H7 (cell line): ENCODE results near the gene LCOR. TPM values are rescaled to one million over a fixed set of nuclear protein-coding genes. Genes with fewer than 3 reads are reported as not detected.
A peak's percentile ranks its signal among the peaks of the same experiment; 100 is the strongest.

Experiments used
- DNase-seq: peaks from one replicate; pipeline ENCODE4 v3.0.0; 2012
- H3K27me3 ChIP-seq: 2 replicates; pipeline ENCODE4 v1.6.0; 2011; ENCODE audit warnings: mild to moderate bottlenecking, low read length; ENCODE audit not compliant: control insufficient read depth, insufficient read depth
- H3K36me3 ChIP-seq: replicated peaks from 2 replicates; pipeline ENCODE4 v1.5.1; 2011; ENCODE audit warnings: low read length; ENCODE audit not compliant: control insufficient read depth, insufficient read depth
- H3K4me3 ChIP-seq: 2 replicates; pipeline ENCODE4 v1.5.1; 2011; ENCODE audit warnings: low read depth, mild to moderate bottlenecking, control low read depth, low read length, moderate library complexity; ENCODE audit not compliant: insufficient read depth
- total RNA-seq: library from RNA; depleted of rRNA; stranded (reverse); fragments of >200 nt; shearing (Covaris generic); gene quantifications from 2 replicates; pipeline ENCODE4 v1.2.3, GENCODE V29; 2014; rRNA removed

LCOR gene
- total RNA-seq, 1 experiment from 2014 or later = 8.8 TPM

GRCh38 chr10:97034958-97035769 lies 203.1 kb downstream of the LCOR start:
- H3K36me3 ChIP-seq = no peaks in the 10 kb centered on the region
- DNase-seq = peak; percentile 47
- H3K27me3 ChIP-seq = no peaks in the 10 kb centered on the region
- H3K4me3 ChIP-seq = no peak overlapping the region

DNA sequence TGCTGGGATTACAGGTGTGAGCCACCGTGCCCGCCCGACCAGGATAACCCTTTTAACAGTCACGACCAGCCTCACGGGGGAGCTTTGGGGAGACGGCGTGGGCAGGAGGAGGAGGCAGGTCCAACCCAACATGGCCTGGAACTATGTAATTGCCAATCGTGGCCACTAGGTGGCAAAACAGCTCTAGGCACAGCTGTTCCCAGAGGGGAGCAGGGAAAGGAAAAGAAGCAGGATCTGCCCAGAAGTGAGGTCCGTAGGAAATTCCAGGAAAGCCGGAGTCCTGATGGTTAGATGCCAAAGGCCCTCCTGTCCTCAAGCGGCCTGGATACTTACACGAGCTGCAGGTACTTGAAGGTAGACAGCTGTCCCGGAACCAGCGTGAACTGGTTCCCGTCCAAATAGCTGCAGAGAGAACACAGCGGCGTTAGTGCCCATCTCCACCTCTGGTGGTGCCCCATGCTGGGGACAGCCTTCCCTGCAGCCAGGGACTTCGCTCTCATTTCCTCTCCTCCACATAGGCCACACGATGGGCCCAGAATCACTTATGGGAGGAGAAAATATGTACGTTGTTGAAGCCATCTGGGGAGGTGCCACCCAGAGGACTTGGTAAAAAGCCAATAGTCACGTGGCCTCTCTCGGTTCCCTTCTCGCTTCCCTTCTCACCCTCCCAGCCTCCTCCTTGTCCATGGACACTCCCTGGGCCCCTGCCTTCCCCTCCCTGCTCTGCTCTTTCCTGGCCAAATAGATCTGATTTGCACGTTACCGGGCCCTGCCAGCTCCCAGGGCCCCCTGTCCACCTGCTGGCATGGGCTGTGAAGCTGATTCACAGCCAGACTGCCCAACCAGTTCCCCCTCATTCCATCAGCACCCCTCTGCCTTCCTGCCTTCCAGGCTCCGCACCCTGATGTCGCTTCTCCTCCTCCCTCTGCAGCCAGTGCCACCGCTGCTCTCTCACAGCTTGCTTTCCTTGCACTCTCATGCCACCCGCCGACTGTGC lies 205.6 kb downstream of the LCOR start:
- Histone ChIP-seq H3K36me3 (no peaks in the 10 kb centered on the region), H3K27me3 (no peaks in the 10 kb centered on the region), H3K4me3 (peak overlapping the region; percentile 8; the same call in 1 of the 2 replicates)
- peak; percentile 93 for DNase-seq

DNA sequence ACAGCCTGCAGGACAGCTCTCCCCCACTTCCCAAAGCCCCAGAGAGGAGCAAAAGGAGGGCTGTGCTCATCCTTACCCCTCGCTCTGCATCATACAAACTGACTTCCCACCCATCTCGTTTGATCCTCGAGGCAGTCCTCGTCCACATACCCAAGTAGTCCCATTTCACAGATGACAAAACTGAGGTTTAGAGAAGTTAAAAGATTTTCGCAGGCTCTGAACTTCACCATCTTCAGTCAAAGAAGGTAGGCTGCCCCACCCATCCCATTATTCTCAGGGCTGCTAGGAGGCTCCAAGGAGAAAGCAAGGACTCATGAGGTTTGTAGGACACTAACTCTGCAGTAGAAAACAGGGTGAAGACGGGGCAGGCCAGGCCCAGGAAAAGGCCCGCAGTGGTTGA lies 206.6 kb downstream of the LCOR start:
- Histone ChIP-seq H3K36me3 (no peaks in the 10 kb centered on the region), H3K27me3 (no peaks in the 10 kb centered on the region), H3K4me3 (no peak overlapping the region)
- DNase-seq = no peak

GRCh38 chr10:97039538-97040247 lies 207.6 kb downstream of the LCOR start:
- H3K36me3 ChIP-seq = no peaks in the 10 kb centered on the region
- DNase-seq = peak; percentile 39
- no peaks in the 10 kb centered on the region for H3K27me3 ChIP-seq
- H3K4me3 ChIP-seq = no peak overlapping the region

DNA sequence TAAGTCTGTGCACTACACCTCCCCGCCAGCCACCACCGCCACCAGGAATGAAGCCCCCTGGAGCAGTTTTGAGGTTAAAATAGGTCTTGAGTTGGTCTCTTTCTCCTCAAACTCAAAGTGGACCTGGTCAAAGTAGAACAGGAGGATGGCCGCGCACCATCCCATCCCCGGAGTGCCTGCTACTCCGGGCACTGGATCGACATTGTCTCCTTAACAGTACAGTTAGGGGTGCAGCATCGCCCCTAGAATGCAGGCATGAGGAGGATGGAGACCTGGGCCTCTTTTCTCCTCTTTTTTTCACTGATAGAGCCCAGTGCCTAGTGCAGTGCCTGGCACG lies 208.1 kb downstream of the LCOR start:
- H3K27me3 ChIP-seq = no peaks in the 10 kb centered on the region
- DNase-seq = no peak
- no peaks in the 10 kb centered on the region for H3K36me3 ChIP-seq
- H3K4me3 ChIP-seq = no peak overlapping the region

DNA sequence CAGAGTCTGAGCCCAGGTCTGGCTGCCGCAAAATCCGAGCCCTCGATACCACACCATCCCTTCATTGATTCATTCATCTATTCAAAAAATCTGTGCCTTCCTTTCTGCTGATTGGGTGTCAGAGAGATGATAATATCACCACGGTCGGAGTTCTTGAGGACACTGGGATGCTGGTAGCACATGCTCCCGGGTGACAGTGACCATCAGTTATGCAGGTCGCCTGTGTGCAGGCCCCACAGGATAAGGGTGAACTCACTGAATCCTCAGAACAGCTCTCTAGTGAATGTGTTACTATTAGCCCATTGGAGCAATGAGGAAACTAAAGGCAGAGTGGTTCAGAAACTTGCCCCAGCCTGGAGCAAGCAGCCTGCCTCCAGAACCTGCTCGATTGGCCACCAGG lies 208.6 kb downstream of the LCOR start:
- Histone ChIP-seq H3K4me3 (no peak overlapping the region), H3K27me3 (no peaks in the 10 kb centered on the region), H3K36me3 (no peaks in the 10 kb centered on the region)
- DNase-seq = no peak

GRCh38 chr10:97042081-97042480 lies 210.0 kb downstream of the LCOR start:
- DNase-seq = peak; percentile 40
- H3K36me3 ChIP-seq = no peaks in the 10 kb centered on the region

GRCh38 chr10:97042716-97043562 lies 210.8 kb downstream of the LCOR start:
- DNase-seq = peak; percentile 49
- no peak overlapping the region for H3K4me3 ChIP-seq
- H3K27me3 ChIP-seq = no peaks in the 10 kb centered on the region
- no peaks in the 10 kb centered on the region for H3K36me3 ChIP-seq

More at GRCh38 chr10:97042081-97042480, 210.0 kb downstream of the LCOR start:
- H3K27me3 ChIP-seq = no peaks in the 10 kb centered on the region
- no peak overlapping the region for H3K4me3 ChIP-seq

DNA sequence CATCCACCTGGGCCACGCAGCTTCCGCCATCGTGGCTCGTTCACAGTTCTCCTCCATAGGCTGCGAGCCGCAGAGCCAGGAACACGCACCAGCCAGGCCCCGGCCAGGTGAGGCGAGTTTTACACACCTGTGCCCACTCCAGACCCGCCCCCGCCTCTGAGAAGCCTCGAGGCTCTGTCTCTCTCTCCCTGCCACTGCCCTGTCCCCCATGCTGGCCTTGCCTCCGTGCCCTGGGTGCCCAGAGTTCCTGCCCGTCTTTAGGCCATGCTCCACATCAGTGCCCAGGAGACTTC lies 211.4 kb downstream of the LCOR start:
- DNase-seq = no peak
- Histone ChIP-seq H3K27me3 (no peaks in the 10 kb centered on the region), H3K4me3 (no peak overlapping the region), H3K36me3 (no peaks in the 10 kb centered on the region)

Other genes with a start within 250 kb of the LCOR start
- gene TM9SF3, start 245.3 kb upstream of the LCOR start, total RNA-seq = 33.6 and 42.2 TPM in 2 replicates
- 1.2 and 1.4 TPM in 2 replicates for gene PIK3AP1, start 111.8 kb upstream of the LCOR start, total RNA-seq